ENCODE measurements around the gene PRSS57.

DNA sequence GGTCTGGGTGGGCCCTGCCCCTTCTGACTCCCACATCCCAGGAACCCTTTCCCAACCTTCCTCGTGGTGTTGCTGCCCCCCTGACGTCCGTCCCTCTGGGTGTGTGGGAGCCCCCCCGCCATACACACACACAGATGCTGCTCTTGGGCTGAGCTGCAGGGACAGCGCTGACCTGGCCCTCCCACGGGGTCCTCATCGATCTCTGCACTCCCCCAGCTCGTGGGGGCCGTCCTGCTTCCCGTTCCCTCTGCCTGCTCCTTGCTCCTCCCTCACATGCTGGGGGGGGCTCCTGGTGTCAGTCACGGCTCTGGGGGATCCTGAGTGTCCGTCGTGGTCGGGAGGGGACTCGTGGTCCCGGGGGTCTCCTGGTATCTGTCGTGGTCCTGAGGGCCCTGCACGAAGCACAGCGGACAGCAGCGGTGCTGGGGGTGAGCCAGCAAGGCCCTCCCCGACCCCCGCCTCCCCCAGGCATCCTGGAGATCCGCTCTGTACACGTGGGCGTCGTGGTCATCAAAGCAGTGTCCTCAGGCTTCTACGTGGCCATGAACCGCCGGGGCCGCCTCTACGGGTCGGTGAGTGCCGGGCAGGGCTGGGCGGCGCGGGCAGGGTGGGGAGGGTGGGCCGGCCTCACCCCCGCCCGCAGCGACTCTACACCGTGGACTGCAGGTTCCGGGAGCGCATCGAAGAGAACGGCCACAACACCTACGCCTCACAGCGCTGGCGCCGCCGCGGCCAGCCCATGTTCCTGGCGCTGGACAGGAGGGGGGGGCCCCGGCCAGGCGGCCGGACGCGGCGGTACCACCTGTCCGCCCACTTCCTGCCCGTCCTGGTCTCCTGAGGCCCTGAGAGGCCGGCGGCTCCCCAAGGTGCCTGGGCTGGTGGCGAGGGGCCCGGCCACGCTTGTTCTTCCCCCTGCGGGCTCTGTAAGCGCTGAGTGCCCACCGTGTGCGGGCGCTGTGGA is 52.2 kb downstream of the PRSS57 start:
- TF ChIP-seq GATA2 (IDR thresholded peaks at IDR 0.05; ENCODE audit: low read depth, low read length) (no peak), GATA3 (IDR thresholded peaks at IDR 0.05; ENCODE audit: low read depth, low read length) (no peak)

Data from SH-SY5Y (cell line).